Measurements from ENCODE around the gene EXO1.

DNA sequence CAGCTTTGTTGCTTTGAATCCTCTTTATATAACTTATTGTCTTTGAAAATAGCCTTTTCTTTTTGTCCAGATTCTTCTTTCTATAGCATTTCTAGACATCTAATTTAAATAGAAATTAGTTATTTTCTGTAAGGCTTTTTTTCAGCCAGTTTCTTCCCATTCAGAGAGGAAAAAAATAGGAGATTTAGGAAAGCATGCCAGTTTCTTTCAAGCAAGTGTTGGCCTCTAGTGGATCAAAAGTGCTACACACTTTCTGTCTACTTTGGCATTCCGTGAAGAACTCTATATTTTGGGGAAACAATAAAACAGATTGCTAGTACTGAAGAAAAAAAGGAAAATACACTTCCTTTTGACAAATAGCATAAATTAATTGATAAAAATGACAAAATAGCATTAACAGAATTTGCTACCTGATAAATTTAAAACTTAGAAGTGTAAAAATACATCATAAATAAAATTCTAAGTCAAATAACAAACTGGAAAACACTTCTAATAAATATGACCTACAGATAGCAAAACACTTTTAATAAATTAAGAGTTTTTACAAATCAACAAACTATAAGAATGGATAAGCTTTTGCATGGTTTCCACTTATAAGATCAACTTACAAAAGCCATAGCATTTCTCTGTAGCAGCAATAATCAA, 13.1 kb upstream of the EXO1 start:
- TF ChIP-seq, protein P1, sequence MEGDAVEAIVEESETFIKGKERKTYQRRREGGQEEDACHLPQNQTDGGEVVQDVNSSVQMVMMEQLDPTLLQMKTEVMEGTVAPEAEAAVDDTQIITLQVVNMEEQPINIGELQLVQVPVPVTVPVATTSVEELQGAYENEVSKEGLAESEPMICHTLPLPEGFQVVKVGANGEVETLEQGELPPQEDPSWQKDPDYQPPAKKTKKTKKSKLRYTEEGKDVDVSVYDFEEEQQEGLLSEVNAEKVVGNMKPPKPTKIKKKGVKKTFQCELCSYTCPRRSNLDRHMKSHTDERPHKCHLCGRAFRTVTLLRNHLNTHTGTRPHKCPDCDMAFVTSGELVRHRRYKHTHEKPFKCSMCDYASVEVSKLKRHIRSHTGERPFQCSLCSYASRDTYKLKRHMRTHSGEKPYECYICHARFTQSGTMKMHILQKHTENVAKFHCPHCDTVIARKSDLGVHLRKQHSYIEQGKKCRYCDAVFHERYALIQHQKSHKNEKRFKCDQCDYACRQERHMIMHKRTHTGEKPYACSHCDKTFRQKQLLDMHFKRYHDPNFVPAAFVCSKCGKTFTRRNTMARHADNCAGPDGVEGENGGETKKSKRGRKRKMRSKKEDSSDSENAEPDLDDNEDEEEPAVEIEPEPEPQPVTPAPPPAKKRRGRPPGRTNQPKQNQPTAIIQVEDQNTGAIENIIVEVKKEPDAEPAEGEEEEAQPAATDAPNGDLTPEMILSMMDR (IDR thresholded peaks at IDR 0.05), result peak in 11 of 12 donors; percentile 25 to 62 (median 41)
- TF ChIP-seq POLR2A (IDR thresholded peaks at IDR 0.05), result no peak
